MM.1S (cell line): ENCODE results near the gene FES.

ENCODE experiments used
- DNase-seq: peaks from one replicate; pipeline ENCODE4 v3.0.0-alpha.2; 2015
- H2AFZ ChIP-seq: fragments of 300-600 bp; sonication (generic); 2 replicates; pipeline ENCODE4 v1.6.0; 2016; ENCODE audit warnings: antibody characterized with exemption, low read length
- H3F3A ChIP-seq: fragments of 300-600 bp; sonication (generic); 2 replicates; pipeline ENCODE4 v1.6.1; 2016; ENCODE audit warnings: mild to moderate bottlenecking, antibody characterized with exemption, low read length, moderate library complexity, mixed read lengths; ENCODE audit not compliant: insufficient read depth
- H3K27ac ChIP-seq: fragments of 300-600 bp; sonication (generic); 2 replicates; pipeline ENCODE4 v1.5.1; 2016; ENCODE audit warnings: mild to moderate bottlenecking, low read length
- H3K27me3 ChIP-seq: fragments of 300-600 bp; sonication (generic); replicated peaks from 2 replicates; pipeline ENCODE4 v1.6.0; 2016; ENCODE audit warnings: low read length; ENCODE audit not compliant: insufficient read depth
- H3K36me3 ChIP-seq: fragments of 300-600 bp; sonication (generic); replicated peaks from 2 replicates; pipeline ENCODE4 v1.6.1; 2016; ENCODE audit warnings: mild to moderate bottlenecking, low read length, mixed read lengths; ENCODE audit not compliant: insufficient read depth
- H3K4me1 ChIP-seq: fragments of 300-600 bp; sonication (generic); 2 replicates; pipeline ENCODE4 v1.6.1; 2016; ENCODE audit warnings: low read length, mixed read lengths
- H3K4me2 ChIP-seq: fragments of 300-600 bp; sonication (generic); 2 replicates; pipeline ENCODE4 v1.6.0; 2016; ENCODE audit warnings: low read depth, low read length
- H3K4me3 ChIP-seq: fragments of 300-600 bp; sonication (generic); 2 replicates; pipeline ENCODE4 v1.5.1; 2016; ENCODE audit warnings: low read length, mixed read lengths
- H3K79me2 ChIP-seq: fragments of 300-600 bp; sonication (generic); 2 replicates; pipeline ENCODE4 v1.6.1; 2016; ENCODE audit warnings: mixed run types, low read length, mixed read lengths
- H3K9ac ChIP-seq: fragments of 300-600 bp; sonication (generic); 2 replicates; pipeline ENCODE4 v1.6.1; 2016; ENCODE audit warnings: low read length, mixed read lengths
- H3K9me2 ChIP-seq: fragments of 300-600 bp; sonication (generic); replicated peaks from 2 replicates; pipeline ENCODE4 v1.6.1; 2016; ENCODE audit warnings: mild to moderate bottlenecking, low read length, mixed read lengths; ENCODE audit not compliant: insufficient read depth
- H3K9me3 ChIP-seq: fragments of 300-600 bp; sonication (generic); replicated peaks from 2 replicates; pipeline ENCODE4 v1.6.1; 2016; ENCODE audit warnings: mild to moderate bottlenecking, low read length, mixed read lengths; ENCODE audit not compliant: insufficient read depth
- H4K20me1 ChIP-seq: fragments of 300-600 bp; sonication (generic); 2 replicates; pipeline ENCODE4 v1.6.1; 2016; ENCODE audit warnings: mild to moderate bottlenecking, low read length, moderate library complexity, mixed read lengths; ENCODE audit not compliant: insufficient read depth
- CTCF ChIP-seq: fragments of 300-600 bp; sonication (generic); IDR thresholded peaks from 2 replicates; pipeline ENCODE4 v1.5.1; 2016; ENCODE audit warnings: antibody characterized with exemption, low read length, mixed read lengths
- EZH2 ChIP-seq: fragments of 300-600 bp; sonication (generic); optimal IDR thresholded peaks from 2 replicates; pipeline ENCODE3; 2017; ENCODE audit warnings: low read depth, mild to moderate bottlenecking, antibody characterized with exemption, low read length, mixed read lengths
- EZH2phosphoT487 ChIP-seq: fragments of 300-600 bp; sonication (generic); IDR thresholded peaks from 2 replicates; pipeline ENCODE4 v1.6.1; 2018; ENCODE audit warnings: antibody characterized with exemption, low read length

The FES gene

GRCh38 chr15:90945091-90945490, 60.8 kb downstream of the FES start:
- DNase-seq: no peak
- Histone ChIP-seq H3K4me3 (no peak overlapping the region), H3K9ac (no peak overlapping the region), H3K4me1 (no peaks in the 10 kb centered on the region), H3K9me3 (no peaks in the 10 kb centered on the region), H3K4me2 (no peak overlapping the region), H3K79me2 (peaks cover under 1% of the 10 kb centered on the region; the same call in 1 of the 2 replicates), H2AFZ (no peak overlapping the region), H3K27ac (no peak overlapping the region), H3K27me3 (no peaks in the 10 kb centered on the region), H4K20me1 (no peaks in the 10 kb centered on the region), H3K9me2 (no peaks in the 10 kb centered on the region), H3K36me3 (no peaks in the 10 kb centered on the region; the same call in none of the 2 replicates), H3F3A (no peaks in the 10 kb centered on the region)
- TF ChIP-seq EZH2 (no peak), CTCF (no peak), EZH2phosphoT487 (no peak)
